Measurements from ENCODE around the gene EXOC6. TPM values are rescaled to one million over a fixed set of nuclear protein-coding genes. Genes with fewer than 3 reads are reported as not detected.
A peak's percentile ranks its signal among the peaks of the same experiment; 100 is the strongest.

Gene EXOC6
- total and polyA plus RNA-seq, 2 of the 13 experiments (the other 11 are each of a cell fraction or from before 2014, with no cell fraction given) = 22.2 to 29.2 TPM

DNA sequence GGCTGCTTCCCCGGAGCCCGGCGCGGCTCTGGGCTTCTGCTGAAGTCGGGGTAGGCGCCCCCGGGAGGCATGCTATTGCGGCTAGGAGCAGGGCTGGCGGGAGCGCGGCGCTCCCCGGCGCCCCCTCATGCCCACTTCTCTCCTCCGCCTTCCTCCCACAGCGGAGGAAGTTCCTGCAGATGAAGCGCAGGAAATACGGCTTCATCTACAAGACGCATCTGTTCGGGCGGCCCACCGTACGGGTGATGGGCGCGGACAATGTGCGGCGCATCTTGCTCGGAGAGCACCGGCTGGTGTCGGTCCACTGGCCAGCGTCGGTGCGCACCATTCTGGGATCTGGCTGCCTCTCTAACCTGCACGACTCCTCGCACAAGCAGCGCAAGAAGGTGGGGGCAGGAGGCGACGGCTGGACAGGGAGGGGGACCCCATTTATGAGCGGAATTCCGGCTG is 225.9 kb downstream of the EXOC6 start (continued):
- TF ChIP-seq, protein P1, sequence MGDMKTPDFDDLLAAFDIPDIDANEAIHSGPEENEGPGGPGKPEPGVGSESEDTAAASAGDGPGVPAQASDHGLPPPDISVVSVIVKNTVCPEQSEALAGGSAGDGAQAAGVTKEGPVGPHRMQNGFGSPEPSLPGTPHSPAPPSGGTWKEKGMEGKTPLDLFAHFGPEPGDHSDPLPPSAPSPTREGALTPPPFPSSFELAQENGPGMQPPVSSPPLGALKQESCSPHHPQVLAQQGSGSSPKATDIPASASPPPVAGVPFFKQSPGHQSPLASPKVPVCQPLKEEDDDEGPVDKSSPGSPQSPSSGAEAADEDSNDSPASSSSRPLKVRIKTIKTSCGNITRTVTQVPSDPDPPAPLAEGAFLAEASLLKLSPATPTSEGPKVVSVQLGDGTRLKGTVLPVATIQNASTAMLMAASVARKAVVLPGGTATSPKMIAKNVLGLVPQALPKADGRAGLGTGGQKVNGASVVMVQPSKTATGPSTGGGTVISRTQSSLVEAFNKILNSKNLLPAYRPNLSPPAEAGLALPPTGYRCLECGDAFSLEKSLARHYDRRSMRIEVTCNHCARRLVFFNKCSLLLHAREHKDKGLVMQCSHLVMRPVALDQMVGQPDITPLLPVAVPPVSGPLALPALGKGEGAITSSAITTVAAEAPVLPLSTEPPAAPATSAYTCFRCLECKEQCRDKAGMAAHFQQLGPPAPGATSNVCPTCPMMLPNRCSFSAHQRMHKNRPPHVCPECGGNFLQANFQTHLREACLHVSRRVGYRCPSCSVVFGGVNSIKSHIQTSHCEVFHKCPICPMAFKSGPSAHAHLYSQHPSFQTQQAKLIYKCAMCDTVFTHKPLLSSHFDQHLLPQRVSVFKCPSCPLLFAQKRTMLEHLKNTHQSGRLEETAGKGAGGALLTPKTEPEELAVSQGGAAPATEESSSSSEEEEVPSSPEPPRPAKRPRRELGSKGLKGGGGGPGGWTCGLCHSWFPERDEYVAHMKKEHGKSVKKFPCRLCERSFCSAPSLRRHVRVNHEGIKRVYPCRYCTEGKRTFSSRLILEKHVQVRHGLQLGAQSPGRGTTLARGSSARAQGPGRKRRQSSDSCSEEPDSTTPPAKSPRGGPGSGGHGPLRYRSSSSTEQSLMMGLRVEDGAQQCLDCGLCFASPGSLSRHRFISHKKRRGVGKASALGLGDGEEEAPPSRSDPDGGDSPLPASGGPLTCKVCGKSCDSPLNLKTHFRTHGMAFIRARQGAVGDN (CRISPR knock-in tag; IDR thresholded peaks at IDR 0.05) = peak; percentile 48
- TF ChIP-seq, protein P2, sequence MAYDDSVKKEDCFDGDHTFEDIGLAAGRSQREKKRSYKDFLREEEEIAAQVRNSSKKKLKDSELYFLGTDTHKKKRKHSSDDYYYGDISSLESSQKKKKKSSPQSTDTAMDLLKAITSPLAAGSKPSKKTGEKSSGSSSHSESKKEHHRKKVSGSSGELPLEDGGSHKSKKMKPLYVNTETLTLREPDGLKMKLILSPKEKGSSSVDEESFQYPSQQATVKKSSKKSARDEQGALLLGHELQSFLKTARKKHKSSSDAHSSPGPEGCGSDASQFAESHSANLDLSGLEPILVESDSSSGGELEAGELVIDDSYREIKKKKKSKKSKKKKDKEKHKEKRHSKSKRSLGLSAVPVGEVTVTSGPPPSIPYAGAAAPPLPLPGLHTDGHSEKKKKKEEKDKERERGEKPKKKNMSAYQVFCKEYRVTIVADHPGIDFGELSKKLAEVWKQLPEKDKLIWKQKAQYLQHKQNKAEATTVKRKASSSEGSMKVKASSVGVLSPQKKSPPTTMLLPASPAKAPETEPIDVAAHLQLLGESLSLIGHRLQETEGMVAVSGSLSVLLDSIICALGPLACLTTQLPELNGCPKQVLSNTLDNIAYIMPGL (CRISPR knock-in tag; IDR thresholded peaks at IDR 0.05; ENCODE audit: borderline replicate concordance in 1 of 2, low read depth in 1 of 2) = peak in 1 of 2 experiments; percentile 44; a peak in 1 of 4 replicates
- TF ChIP-seq, protein P3, sequence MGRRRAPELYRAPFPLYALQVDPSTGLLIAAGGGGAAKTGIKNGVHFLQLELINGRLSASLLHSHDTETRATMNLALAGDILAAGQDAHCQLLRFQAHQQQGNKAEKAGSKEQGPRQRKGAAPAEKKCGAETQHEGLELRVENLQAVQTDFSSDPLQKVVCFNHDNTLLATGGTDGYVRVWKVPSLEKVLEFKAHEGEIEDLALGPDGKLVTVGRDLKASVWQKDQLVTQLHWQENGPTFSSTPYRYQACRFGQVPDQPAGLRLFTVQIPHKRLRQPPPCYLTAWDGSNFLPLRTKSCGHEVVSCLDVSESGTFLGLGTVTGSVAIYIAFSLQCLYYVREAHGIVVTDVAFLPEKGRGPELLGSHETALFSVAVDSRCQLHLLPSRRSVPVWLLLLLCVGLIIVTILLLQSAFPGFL (CRISPR knock-in tag; IDR thresholded peaks at IDR 0.05) = no peak
- TF ChIP-seq NCOA1 (CRISPR knock-in tag; IDR thresholded peaks at IDR 0.05) (peak; percentile 80; the same call in 1 of the 2 replicates), ZNF558 (CRISPR knock-in tag; IDR thresholded peaks at IDR 0.05; ENCODE audit: borderline replicate concordance) (no peak), ZNF564 (CRISPR knock-in tag; IDR thresholded peaks at IDR 0.05) (0 out of 2 replicates have a peak, but pooled peaks have one; percentile 1), HNRNPLL (IDR thresholded peaks at IDR 0.05; ENCODE audit: low read depth, low read length, poor library complexity, severe bottlenecking) (peak; percentile 44), MTF2 (CRISPR knock-in tag; IDR thresholded peaks at IDR 0.05; ENCODE audit: borderline replicate concordance) (peak; percentile 49; the same call in 1 of the 2 replicates), SP5 (CRISPR knock-in tag; IDR thresholded peaks at IDR 0.05; ENCODE audit: borderline replicate concordance, low read depth) (no peak), CBFB (CRISPR knock-in tag; IDR thresholded peaks at IDR 0.05) (no peak)
- TF ChIP-seq, protein P4, sequence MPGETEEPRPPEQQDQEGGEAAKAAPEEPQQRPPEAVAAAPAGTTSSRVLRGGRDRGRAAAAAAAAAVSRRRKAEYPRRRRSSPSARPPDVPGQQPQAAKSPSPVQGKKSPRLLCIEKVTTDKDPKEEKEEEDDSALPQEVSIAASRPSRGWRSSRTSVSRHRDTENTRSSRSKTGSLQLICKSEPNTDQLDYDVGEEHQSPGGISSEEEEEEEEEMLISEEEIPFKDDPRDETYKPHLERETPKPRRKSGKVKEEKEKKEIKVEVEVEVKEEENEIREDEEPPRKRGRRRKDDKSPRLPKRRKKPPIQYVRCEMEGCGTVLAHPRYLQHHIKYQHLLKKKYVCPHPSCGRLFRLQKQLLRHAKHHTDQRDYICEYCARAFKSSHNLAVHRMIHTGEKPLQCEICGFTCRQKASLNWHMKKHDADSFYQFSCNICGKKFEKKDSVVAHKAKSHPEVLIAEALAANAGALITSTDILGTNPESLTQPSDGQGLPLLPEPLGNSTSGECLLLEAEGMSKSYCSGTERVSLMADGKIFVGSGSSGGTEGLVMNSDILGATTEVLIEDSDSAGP (CRISPR knock-in tag; IDR thresholded peaks at IDR 0.05; ENCODE audit: borderline replicate concordance) = peak; percentile 22; the same call in 1 of the 2 replicates
- TF ChIP-seq, protein P5, sequence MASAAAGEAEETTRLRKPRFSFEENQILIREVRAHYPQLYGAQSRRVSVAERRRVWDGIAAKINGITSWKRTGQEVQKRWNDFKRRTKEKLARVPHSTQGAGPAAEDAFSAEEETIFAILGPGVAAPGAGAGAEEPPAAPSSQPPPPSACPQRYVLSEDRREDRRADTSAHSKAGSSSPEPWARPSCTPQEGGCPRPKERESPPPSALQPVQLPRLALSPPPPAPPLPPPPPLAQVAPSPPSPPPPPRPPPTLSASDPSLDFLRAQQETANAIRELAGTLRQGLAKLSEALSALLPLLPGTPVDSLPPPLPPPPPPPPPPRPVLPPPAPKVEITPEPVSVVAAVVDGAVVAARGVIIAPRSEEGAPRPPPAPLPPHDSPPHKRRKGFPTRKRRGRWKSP (CRISPR knock-in tag; IDR thresholded peaks at IDR 0.05) = peak; percentile 49; the same call in 1 of the 2 replicates
- TF ChIP-seq, protein P6, sequence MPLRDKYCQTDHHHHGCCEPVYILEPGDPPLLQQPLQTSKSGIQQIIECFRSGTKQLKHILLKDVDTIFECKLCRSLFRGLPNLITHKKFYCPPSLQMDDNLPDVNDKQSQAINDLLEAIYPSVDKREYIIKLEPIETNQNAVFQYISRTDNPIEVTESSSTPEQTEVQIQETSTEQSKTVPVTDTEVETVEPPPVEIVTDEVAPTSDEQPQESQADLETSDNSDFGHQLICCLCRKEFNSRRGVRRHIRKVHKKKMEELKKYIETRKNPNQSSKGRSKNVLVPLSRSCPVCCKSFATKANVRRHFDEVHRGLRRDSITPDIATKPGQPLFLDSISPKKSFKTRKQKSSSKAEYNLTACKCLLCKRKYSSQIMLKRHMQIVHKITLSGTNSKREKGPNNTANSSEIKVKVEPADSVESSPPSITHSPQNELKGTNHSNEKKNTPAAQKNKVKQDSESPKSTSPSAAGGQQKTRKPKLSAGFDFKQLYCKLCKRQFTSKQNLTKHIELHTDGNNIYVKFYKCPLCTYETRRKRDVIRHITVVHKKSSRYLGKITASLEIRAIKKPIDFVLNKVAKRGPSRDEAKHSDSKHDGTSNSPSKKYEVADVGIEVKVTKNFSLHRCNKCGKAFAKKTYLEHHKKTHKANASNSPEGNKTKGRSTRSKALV (CRISPR knock-in tag; IDR thresholded peaks at IDR 0.05) = peak; percentile 97; the same call in 1 of the 2 replicates
- TF ChIP-seq, protein P7, sequence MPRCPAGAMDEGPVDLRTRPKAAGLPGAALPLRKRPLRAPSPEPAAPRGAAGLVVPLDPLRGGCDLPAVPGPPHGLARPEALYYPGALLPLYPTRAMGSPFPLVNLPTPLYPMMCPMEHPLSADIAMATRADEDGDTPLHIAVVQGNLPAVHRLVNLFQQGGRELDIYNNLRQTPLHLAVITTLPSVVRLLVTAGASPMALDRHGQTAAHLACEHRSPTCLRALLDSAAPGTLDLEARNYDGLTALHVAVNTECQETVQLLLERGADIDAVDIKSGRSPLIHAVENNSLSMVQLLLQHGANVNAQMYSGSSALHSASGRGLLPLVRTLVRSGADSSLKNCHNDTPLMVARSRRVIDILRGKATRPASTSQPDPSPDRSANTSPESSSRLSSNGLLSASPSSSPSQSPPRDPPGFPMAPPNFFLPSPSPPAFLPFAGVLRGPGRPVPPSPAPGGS (CRISPR knock-in tag; IDR thresholded peaks at IDR 0.05) = no peak
